HTERT RPE-1 (cell line): Measurements from ENCODE around the gene PLEKHG4.

Experiments used
- in situ Hi-C: fragments of 300-500 bp; cut with MboI; formaldehyde crosslinking; loops from 4 replicates; pipeline ENCODE4 v1.14.3; 2020; ENCODE audit warnings: low sequenced_read_pairs

PLEKHG4 gene

DNA sequence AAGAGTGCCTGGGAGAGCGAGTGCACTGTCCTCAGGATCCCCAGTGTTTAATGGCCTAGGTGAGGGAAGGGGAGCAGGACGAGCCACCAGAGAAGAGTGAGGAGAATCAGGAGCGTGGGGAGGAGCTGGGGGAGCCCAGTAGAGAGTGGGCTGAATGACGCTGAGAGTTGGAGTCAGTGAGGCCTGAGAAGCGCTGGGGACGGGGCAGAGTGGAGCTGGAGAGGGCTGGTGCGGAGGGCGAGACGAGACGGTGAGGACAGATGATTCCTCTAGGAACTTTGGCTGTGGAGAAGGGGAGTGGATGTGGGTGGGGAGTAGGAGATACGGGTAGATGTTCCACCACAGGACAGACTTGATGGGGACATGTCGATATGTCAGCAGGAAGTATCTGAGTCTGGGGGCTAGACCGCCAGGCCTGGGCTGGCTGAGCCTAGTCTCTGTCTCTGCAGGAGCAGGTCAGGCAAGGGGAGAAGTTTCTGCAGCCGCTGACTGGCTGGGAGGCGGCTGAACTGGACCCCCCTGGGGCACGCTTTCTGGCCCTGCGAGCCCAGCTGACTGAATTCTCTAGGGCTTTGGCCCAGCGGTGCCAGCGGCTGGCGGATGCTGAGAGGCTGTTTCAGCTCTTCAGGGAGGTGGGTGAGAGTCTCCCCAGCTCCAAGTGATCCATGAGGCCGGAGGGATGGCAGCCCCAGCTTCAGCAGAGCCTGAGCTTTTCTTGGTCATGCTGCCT is 4.7 kb downstream of the PLEKHG4 start:
- in situ Hi-C loops = no loop called here

DNA sequence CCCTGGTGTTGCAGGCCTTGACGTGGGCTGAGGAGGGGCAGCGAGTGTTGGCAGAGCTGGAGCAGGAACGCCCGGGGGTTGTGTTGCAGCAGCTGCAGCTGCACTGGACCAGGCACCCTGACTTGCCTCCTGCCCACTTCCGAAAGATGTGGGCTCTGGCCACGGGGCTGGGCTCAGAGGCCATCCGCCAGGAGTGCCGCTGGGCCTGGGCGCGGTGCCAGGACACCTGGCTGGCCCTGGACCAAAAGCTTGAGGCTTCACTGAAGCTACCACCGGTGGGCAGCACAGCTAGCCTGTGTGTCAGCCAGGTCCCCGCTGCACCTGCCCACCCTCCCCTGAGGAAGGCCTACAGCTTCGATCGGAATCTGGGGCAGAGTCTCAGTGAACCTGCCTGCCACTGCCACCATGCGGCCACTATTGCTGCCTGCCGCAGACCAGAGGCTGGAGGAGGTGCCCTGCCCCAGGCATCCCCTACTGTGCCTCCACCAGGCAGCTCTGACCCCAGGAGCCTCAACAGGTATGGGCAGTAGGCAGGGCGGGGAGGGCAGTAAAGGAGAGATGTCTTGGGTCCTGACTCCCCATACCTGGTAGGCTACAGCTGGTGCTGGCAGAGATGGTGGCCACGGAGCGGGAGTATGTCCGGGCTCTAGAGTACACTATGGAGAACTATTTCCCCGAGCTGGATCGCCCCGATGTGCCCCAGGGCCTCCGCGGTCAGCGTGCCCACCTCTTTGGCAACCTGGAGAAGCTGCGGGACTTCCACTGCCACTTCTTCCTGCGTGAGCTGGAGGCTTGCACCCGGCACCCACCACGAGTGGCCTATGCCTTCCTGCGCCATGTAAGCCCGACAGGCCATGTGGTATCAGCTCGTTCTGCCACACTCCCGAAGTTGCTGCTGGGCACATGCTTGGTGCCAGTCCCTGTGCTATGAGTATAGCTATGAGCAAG is 5.6 kb downstream of the PLEKHG4 start:
- in situ Hi-C loops = no loop called here

DNA sequence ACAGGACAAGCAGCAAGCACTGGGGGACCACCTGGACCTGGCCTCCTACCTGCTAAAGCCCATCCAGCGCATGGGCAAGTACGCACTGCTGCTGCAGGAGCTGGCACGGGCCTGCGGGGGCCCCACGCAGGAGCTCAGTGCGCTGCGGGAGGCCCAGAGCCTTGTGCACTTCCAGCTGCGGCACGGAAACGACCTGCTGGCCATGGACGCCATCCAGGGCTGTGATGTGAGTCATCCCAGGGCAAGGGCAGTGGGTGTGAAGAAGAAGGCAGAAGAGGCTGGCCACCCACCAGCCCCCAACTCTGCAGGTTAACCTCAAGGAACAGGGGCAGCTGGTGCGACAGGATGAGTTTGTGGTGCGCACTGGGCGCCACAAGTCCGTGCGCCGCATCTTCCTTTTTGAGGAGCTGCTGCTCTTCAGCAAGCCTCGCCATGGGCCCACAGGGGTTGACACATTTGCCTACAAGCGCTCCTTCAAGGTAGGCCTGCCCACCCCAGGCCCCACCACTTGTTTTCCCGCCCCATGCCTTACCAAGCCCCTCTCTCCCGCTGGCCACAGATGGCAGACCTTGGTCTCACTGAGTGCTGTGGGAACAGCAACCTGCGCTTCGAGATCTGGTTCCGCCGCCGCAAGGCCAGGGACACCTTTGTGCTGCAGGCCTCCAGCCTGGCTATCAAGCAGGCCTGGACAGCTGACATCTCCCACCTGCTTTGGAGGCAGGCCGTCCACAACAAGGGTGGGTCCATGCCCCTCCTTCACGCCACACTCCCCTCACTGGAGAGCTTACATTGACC is 7.3 kb downstream of the PLEKHG4 start:
- in situ Hi-C loops = no loop called here

DNA sequence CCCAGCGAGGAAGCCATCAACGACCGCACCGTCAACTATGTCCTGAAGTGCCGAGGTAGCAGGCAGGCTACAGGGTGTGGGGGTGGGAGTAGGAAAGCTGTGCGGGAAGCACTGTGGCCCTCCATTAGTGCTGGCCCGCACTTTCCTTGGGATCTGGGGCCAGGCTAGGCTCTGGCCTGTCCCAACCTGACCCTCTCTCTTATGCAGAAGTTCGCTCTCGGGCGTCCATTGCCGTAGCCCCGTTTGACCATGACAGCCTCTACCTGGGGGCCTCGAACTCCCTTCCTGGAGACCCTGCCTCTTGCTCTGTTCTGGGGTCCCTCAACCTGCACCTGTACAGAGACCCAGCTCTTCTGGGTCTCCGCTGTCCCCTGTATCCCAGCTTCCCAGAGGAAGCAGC is 8.6 kb downstream of the PLEKHG4 start:
- in situ Hi-C loops = no loop called here

DNA sequence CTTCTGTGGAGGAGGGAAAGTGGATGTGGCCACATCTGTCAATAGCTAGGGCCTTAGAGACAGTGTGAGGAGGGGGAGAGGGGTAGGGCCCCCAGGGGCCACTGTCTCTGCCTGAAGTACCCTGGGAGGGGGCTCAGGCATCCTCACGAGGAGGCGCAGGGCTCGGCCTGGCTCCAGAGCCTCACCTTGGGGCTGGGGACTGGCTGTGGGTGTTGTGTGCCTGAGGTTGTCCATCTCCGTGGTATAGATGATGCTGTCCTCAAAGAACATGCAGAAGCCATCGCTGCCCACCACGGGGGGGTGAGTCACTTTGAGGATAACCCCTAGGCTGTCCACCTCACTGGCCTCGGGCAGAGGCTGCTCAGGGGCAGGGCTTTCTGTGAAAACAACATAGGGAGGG is 12.1 kb downstream of the PLEKHG4 start:
- in situ Hi-C loops = no loop called here

DNA sequence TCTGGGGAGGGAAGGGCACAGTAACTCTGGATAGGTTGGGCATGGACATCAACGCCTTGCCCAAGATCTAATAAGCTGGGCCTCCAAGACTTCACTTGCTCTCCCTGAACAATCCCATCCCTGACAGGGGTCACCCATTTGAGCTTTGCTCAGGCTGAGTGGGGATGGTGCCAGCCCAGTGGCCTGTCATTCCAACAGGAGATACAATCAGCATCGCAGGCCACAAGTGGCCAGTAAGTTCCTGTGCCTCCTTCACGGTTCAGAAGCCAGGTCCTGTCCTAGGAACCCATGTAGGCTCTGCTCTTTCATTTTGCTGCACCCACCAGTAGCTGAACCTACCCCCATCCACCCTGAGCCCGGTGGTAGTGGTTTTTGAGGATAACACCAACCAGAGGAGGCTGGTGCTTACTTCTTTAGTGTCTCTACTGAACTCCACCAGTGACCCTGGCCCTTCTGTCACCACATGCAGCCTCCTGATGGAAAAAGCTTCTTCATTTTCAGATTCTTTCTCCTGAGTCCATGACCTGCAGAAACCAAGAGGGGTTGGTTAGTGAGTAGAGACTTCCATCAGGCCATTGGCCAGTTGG is 14.9 kb downstream of the PLEKHG4 start:
- in situ Hi-C loops = no loop called here

DNA sequence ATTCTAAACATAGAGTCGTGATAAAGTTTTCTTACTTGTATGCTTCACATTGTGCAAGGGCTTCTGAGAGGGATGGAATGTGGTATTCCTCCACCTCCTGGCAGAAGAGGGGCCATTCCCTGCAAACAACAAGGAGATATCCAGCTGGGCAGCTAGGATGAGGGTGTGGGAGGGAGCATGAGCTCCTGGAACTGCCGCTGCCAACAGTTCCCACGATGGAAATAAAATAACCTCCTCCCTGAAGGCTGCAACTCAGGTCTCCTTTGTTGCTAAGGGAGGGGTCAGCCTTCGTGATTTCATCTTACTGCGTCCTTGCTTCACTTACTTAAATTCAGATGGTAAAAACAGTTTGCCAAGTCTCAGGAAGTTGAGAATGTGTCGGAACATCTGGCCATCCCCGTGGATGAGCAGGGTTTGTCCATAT is 15.6 kb downstream of the PLEKHG4 start:
- in situ Hi-C loops = no loop called here

DNA sequence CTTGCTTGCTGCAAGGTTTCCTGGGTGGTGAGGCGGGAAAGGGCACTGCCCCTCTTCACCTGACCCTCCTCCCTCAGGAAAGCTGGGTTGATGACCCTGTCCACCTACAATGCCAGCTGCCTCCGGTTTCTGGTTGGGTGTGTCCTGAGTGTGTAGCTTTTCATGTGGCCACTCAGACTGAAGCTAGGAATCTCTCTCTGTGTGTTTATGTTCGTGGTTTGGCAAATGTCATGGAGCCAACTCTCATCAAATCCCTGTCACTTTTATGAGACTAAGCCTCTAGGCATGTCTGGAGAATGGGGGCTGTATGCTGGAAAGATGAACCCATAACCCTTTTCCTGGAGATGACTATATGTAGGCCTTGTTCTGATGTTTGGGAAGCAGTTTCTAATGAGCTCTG is 17.1 kb downstream of the PLEKHG4 start:
- in situ Hi-C loops = no loop called here

DNA sequence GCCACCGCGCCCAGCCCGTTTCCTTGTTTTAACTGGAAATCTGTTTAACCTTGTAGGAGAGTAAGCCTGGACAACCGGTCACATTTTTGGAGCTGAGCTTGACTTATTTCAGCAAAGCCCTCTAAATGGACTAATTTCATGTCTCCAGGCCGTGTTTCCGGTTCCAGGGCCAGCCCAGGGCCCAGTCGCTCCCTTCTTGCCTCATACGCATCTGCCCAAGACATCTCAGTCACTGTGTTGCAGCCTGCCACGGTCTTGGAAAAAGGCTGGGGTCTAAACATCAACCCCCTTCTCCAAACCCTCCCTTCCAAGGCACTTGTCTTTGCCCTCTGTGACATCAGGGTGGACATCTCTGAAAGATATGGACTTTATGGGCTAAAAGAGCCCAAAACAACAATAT is 18.9 kb downstream of the PLEKHG4 start:
- in situ Hi-C loops = no loop called here

DNA sequence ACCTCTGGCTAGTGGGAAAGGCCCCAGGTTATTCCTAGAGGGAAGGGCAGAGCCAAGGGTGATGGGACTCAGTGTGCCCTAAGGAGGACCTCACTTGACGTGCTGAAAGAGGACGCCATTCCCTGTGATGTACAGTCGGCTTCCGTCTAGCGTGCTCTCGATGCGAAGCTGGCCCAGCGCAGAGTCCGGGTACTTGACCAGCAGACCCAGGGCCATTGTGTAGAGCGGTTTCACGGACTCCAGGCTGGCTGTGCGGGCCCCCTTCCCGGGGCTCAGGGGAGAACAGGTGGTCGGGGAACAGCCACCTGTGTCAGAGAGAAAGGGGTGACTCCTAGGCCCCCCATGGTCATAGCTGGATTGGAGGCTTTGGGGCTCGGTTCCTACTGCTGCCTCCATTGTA is 19.9 kb downstream of the PLEKHG4 start:
- in situ Hi-C loops = no loop called here

DNA sequence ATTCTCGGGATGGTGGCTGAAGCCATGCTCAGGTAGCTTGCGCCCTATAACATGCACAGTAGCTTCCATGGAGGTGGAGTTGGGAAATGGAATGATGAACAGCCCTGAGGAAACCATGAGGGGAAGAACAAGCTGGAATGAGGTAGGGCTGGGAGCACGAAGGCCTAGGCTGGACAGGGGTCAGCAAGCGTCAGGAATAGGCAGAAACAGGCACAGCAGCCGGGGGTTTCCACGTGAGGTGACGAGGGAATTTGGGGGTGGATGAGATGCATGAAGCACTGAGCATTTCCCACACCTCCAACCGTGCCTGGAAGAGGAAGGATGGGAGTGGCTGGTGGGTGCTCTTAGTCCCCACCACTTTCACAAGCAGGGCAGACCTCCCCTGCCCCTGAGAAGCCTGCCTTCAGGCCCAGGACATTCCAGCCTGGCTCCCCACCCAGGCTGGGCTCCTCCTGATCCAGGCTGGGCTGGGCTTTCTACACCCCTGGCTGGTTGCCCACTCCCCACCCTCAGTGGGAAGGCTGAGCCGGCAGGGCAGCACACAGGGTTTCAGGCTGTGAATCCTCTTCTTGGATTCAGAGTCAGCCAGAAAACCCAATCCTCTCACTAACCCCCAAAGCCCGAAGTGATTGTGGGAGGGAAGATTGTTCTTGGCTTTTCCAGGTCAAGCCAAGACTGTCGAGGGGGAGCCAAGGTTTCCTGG is 21.9 kb downstream of the PLEKHG4 start:
- in situ Hi-C loops = no loop called here

DNA sequence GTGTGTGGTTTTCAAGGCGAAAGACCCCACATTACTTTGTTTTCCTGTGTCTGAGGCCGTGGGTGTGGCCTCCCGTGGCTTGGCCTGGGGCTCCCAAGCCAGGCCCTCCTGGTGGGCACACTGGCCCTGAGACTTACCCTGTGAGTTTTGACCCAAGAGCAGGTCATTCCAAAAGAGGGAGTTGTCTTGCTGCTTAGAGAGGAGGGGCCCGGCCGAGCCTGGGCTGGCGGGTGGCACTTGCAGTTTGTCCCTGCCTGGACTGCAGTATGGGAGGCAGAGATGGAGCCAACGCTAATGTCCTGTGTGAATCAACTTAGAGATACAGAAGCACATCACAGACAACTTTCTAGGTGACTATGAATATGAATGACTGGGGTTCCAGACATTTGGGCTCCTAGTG is 22.7 kb downstream of the PLEKHG4 start:
- in situ Hi-C loops = no loop called here

DNA sequence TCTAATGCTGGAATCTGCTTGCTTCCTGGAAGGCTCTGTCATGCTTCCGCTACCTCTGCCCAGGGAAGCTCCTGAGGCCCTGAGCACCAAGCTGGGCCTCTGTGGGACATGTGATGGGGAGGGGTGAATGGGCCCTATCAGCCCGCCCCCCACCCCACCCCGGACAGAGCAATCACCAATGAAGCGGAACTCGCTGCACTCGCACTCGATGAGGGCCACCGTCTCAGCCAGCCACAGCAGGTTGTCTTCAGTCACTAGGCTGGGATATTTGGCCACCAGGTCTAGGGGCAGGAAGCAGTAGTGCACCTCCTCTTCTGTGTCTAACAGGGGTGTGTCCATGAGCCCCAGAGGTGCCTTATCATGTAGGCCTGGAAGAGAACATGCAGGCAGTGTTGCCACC is 23.6 kb downstream of the PLEKHG4 start:
- in situ Hi-C loops = no loop called here

DNA sequence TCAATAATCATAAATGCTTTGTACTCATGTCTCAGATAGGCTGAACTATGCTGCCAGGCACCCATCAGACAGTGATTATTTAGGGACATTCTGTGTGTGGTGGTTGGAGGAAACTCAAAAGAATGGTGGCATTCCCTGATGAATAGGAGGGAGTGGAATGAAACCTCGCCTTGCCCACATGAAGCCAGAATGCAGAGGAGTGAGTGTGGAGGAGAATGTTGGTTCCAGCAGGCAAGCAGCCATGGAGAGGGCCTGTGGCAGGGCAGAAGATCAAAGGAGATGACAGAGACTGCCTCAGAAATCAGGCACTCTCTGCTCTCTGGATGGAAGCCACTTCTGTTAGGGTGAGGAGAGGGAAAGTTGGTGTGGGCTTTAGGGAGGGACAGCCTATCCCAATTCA is 24.7 kb downstream of the PLEKHG4 start:
- in situ Hi-C loops = no loop called here

DNA sequence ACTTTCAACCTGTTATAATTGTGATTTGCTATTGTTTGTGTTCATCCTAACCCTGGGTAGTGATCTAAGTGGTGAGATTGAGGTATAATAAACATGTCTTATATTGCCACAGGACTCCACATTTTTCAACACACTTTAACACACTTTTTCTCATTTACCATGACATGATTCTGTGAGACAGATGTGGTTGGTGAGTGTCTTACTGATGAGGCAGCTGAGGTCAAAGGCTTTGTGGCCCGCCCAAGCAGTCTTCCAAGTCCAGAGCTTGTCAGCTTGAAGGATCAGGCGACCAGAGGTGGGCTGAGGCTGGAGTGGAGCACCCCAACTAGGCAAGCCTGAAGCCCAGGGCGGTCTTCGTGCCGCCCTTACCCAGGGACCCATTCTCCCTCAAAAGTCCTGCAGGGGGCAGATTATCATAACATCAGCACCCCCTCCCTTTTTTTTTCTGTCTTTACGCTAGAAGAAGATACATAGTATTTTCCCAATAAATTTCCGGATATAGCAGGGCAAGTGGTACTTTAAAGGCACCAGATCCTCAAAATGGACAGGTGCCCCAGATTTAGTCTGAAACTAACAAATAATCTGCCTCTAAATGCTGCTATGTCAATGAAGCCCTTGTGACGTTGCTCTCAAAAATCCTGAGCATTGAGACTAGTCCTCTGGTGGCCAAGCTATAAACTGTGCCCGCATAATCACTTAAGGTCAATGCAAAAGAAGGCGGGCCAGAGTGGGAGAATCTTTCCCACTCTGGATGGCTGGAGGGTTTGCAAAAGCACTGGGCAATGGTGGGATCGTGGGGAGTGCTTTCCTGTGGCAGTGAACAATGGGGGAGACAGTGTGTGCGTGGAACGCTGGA is 26.1 kb downstream of the PLEKHG4 start:
- in situ Hi-C loops = no loop called here

DNA sequence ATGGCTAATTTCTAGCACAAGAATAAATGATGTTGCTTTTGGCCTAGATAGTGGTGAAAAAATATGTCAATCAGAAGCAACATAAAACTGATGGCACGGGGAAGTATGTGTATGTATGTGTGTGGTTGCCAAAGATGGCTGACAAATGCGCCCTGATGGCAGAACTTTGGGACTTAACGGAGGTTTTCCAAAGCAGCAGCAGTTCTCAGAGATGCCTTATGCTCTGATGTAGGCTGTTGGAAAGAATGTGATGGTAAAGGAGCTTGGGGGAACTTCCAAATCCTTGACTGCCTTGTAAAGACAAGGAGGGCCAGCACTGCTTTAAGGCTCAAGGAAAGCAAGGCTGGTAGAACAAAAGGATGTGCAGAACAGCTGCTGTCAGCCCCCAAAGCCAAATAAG is 31.2 kb downstream of the PLEKHG4 start:
- in situ Hi-C loops = no loop called here

DNA sequence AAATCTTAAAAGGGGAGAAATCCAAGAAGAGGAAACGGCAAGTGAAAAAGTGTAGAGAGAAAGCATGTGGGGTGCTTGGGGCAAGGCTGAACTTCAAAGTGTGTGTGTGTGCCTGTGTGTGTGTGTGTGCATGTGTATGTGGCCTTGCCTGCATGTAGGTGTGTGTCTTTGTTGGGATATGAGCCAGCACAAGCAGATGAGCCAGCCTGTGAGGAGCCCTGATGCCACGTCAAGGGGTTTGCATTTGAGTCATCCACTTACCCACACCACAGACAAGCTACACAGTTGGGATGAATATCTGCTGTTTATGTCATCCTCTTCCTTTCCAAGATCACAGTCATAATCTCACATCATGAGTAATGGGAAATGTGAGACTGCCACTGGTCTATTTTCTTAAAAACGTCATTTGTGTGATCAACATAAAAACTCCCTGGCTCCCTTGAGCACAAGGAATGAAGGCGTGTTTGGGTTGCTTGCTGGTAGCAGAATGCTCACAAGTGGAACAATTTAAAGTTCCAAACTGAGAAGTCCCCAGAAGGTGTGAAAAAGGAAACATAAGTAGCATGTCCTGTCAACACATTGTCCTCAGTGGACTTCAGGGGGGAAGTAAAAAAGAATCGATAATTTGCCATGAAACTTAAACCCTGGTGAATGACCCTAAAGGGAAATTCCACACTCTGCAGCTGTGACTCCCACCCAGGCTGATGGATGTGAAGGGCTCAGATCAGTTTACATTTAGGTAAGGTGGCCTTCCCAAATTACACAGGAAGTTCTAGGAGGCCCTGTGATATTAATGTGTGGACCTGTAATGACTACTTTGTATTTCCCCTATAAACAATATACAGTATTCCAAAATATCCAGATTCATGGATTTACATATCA is 32.5 kb downstream of the PLEKHG4 start:
- in situ Hi-C loops = no loop called here

DNA sequence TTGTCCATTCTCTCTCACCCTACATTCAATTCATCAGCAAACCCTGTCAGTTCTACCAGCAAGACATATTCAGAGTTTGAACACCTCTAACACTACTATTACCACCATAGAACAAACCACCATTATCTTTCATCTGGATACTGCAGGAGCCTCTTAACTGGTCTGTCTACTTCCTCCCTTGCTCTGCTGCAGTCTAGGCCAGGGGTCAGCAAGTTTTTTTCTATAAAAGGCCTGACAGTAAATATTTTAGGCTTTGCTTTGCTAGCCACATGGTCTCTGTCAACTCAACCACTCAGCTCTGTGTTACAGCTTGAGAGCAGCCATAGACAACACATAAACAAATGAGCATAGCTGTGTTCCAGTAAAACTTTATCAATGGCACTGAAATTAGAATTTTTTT is 33.4 kb downstream of the PLEKHG4 start:
- in situ Hi-C loops = no loop called here

DNA sequence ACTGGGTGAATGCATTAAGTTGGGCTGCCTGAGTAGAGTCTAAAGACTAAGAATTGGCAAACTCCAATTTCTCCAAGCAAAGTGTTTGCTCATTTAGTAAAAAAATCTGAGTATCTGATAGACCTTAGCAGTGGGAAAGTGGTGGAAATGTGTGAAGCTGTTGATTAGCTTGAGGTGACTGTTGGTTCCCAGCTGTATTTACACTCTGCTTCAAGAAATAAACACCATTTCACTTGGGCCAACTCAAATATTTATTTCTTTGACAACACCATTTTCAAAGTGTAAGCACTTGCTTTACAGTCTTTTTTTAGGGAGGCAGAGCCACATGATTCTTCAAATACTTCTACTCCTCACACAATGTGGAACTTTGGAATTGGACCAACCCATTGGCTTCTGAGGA is 38.5 kb downstream of the PLEKHG4 start:
- in situ Hi-C loops = no loop called here
